ENCODE data around the gene CTNNA2.

Gene CTNNA2

GRCh38 chr2:79604748-79605147 lies 91.9 kb downstream of the CTNNA2 start:
- Histone ChIP-seq H3K4me3 (no peak overlapping the region), H3K27ac (no peak overlapping the region)

- H3K4me3 ChIP-seq = no peak overlapping the region
- H3K27ac ChIP-seq = no peak overlapping the region
These were observed 98.7 kb downstream of the CTNNA2 start for GRCh38 chr2:79611448-79612016.

DNA sequence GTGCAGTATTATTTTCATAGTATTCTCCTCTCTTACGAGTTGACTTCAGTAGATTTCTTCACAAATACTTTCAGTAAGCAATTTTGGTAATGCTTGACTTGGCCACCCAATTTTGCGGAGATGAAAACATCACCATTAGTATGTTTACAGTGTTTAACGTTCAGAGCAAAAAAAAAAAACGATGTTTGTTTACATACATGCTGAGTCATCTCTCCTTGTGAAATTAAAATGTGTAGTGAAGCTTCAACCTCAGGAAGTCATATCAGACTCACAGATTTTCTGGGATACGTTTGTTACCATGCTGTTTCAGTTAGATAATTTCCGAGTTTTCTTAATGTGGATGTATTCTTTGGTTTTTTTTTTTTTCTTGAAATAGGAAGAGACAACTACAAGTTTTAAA lies 100.1 kb downstream of the CTNNA2 start:
- no peak overlapping the region for H3K4me3 ChIP-seq
- H3K27ac ChIP-seq = no peak overlapping the region

- Histone ChIP-seq H3K27ac (no peak overlapping the region), H3K4me3 (no peak overlapping the region)
These were observed 106.6 kb downstream of the CTNNA2 start for GRCh38 chr2:79619442-79619841.

DNA sequence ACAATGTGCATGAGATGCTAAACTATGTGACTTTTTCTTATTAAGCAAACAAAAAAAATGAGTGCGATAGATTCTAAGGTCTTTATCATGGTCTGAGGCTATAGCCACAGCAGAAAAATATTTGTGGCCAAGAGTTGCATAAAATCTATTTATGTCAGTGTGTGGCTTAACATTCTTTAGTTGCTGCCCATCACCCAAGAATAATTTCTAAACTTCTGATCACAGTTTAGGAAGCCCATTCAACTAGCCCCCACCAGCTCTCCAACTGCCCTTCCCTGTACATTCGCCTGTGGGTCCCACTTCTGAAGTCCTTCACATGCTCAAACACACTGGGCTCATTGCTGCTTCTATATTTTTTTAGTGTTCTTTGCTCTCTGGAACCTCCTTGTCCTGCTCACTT lies 107.1 kb downstream of the CTNNA2 start:
- H3K4me3 ChIP-seq = no peak overlapping the region
- no peak overlapping the region for H3K27ac ChIP-seq

DNA sequence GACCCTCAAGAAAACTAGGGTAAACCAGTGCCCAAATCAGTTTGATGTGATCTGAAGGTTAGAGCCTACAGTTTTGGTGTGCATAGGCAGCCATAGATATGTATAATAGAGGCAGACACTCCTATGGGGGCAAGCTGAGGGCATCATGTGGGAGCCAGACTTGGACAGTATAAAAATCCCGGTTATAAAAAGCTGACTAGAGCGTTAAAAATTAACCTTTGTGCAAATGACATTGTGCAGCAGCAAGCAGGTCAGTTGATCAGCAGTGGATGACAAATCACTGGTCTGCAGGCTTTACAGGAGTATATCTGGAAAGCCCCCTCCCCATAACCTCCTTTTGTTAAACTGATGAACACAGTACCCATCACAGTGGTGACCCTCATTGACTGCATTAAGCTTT lies 107.8 kb downstream of the CTNNA2 start:
- no peak overlapping the region for H3K4me3 ChIP-seq
- H3K27ac ChIP-seq = no peak overlapping the region

- no peak overlapping the region for H3K4me3 ChIP-seq
- H3K27ac ChIP-seq = no peak overlapping the region
These were observed 108.4 kb downstream of the CTNNA2 start for GRCh38 chr2:79621252-79621651.

- no peak overlapping the region for H3K4me3 ChIP-seq
- H3K27ac ChIP-seq = no peak overlapping the region
These were observed 108.9 kb downstream of the CTNNA2 start for GRCh38 chr2:79621755-79622154.

GRCh38 chr2:79622508-79622907 lies 109.7 kb downstream of the CTNNA2 start:
- Histone ChIP-seq H3K4me3 (no peak overlapping the region), H3K27ac (no peak overlapping the region)

DNA sequence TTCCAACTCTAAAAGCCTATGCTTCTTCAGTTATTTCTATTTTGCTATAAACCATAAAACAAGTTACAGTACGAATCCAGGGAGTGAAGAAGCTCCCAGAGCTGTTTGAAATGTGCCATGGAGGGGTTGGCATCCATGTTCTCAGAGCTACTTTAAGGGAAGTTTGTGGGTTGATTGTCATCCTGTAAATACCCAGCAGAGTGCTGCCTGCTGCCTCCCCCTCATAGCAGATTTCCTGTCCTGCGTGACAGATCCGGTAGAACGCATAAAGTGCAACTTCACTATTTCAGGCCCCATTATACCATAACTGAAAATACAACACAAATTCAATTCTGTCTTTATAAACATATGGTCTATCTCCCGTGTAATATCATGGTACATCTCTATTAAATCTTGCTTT lies 114.4 kb downstream of the CTNNA2 start:
- H3K4me3 ChIP-seq = no peak overlapping the region
- no peak overlapping the region for H3K27ac ChIP-seq

DNA sequence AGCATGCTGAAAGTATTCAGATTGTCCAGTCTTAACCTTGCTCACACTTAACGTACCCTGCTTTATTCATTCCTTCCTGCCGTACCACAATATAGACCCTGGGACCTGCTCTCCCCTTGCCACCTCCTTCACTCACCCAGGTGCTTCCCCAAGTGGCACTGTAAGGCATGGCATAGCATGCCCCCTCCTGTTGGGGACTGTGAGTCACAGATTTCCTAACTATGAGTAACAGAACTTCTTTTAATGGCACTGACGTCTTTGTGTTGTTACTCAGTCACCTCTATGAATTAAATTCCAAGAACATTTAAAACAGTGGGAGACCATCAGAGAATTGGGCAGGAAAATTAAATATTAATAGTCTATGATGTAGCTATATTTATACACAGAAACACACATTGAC lies 117.2 kb downstream of the CTNNA2 start:
- Histone ChIP-seq H3K27ac (no peak overlapping the region), H3K4me3 (no peak overlapping the region)

- no peak overlapping the region for H3K4me3 ChIP-seq
- no peak overlapping the region for H3K27ac ChIP-seq
These were observed 118.2 kb downstream of the CTNNA2 start for GRCh38 chr2:79630972-79631557.

DNA sequence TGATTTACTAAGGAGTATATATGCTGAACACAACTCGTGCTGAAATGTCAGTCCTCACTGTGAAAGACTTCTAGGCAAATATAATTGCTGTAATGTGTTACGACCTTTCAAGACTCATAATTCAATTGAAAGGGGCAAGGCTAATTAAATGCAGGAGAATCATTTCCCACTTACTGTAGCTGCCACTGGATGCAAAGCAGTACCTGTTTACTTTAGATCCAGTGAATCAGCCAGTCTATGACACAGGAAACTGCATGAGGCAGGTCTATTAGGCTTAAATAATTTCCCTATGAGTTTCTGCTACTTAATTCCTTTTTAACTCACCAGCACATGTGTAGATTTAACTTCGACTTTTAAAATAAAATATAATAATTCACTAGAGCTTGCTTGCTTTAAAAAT lies 125.6 kb downstream of the CTNNA2 start:
- no peak overlapping the region for H3K27ac ChIP-seq
- H3K4me3 ChIP-seq = no peak overlapping the region

DNA sequence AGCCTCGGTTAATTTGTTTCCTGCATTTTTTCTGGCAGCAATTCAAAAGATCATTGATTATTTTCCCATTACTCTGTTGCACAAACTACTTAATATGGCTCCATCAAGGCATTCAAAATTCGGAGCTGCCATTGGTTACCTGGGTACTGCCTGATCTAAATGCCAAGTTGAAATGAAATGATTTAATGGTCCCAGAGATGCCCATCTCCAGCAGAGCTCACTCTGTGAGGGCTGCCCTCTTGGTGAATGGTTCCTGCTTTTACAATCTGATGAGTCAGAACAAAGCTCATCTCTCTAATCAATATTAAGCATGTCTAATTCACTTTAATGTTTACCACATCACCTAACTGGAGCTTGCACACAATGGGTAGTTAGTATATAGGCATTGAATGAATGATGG lies 126.1 kb downstream of the CTNNA2 start:
- H3K27ac ChIP-seq = no peak overlapping the region
- H3K4me3 ChIP-seq = no peak overlapping the region

GRCh38 chr2:79640001-79640400 lies 127.2 kb downstream of the CTNNA2 start:
- H3K27ac ChIP-seq = no peak overlapping the region
- H3K4me3 ChIP-seq = no peak overlapping the region

- Histone ChIP-seq H3K27ac (no peak overlapping the region), H3K4me3 (no peak overlapping the region)
These were observed 136.7 kb downstream of the CTNNA2 start for GRCh38 chr2:79649531-79649930.

DNA sequence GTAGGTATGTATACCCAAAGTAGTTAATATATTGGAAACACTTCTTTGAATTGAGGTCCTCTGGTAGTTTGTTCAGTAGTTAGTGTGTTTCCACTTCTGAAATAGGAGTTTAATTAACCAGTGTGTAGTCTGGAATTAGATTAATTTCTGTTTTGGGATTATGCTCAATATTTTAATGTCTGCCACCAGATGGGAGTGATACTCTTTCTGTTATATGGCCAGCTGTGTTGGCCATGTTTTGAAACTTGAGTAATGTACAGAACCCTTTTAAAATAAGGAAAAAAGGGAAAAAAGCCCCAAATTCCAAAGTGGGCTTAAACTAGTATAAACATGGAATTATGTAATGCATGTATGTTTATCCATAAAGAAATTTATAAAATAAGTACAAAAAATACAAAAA lies 147.7 kb downstream of the CTNNA2 start:
- no peak overlapping the region for H3K4me3 ChIP-seq
- H3K27ac ChIP-seq = no peak overlapping the region

DNA sequence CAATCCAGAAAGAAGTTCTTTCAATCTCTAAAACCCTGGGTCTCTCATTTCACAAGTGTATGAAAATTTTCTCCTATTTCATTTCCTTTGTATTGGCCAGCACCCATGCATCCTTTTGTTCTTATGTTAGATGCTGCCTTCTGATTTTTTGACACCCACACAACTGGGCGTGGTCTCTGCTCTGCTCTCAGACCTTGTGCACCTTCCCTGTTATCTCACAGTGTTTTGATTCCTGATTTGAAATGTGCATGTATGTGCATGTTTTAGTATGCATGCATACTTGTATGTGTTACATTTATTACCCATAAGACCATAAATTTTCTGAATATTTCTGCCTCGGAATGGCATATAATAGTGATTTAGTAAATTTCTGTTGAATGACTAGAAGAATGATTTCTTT lies 152.2 kb downstream of the CTNNA2 start:
- H3K4me3 ChIP-seq = no peak overlapping the region

GRCh38 chr2:79666430-79666829 lies 153.6 kb downstream of the CTNNA2 start:
- no peak overlapping the region for H3K27ac ChIP-seq
- H3K4me3 ChIP-seq = no peak overlapping the region

More for the DNA sequence above, 152.2 kb downstream of the CTNNA2 start:
- no peak overlapping the region for H3K27ac ChIP-seq

DNA sequence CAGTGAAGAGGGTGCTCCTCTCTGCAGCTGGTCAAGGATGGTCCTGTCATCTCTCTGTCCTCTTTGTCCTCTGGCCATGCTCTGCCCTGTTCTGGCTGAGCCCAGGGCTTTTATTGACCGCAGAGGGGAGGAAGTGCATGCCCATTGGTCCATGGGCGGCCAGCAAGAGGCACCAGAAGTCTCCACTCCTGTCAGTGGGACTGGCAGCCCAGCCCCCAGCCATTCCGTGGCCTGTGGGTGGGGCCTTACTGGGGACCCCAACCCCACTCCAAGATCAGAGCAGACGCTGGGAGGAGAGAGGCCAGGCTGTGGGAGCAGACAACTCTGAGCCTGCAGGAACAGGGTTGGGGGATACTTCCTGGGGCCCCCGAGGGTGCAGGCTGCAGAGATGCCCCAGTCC lies 156.9 kb downstream of the CTNNA2 start:
- Histone ChIP-seq H3K27ac (no peak overlapping the region), H3K4me3 (no peak overlapping the region)

GRCh38 chr2:79670198-79670597 lies 157.3 kb downstream of the CTNNA2 start:
- no peak overlapping the region for H3K4me3 ChIP-seq
- no peak overlapping the region for H3K27ac ChIP-seq

GRCh38 chr2:79686884-79687283 lies 174.0 kb downstream of the CTNNA2 start:
- H3K27ac ChIP-seq = no peak overlapping the region
- no peak overlapping the region for H3K4me3 ChIP-seq

Data from skin epidermis (tissue), 12 donors.